NCI-H345 treated with DMSO at 0.1 percent for 48 hours (cell line): ENCODE data around the gene CAMTA1.

Experiments used
- DNase-seq: peaks from one replicate; lab custom pipeline; 2025; ENCODE audit not compliant: unreplicated experiment; lab: John Stamatoyannopoulos, UW

Gene CAMTA1

GRCh38 chr1:6969762-6970161 is 184.5 kb downstream of the CAMTA1 start:
- no peak for DNase-seq

- DNase-seq: no peak
Observed at GRCh38 chr1:6970221-6970620, 185.0 kb downstream of the CAMTA1 start.

- DNase-seq: no peak
Observed at GRCh38 chr1:6971048-6971447, 185.8 kb downstream of the CAMTA1 start.

- no peak for DNase-seq
Observed at GRCh38 chr1:6971699-6972098, 186.4 kb downstream of the CAMTA1 start.

- no peak for DNase-seq
Observed at GRCh38 chr1:6972399-6972798, 187.1 kb downstream of the CAMTA1 start.

GRCh38 chr1:6975331-6976043 is 190.2 kb downstream of the CAMTA1 start:
- DNase-seq: no peak

- DNase-seq: no peak
Observed at GRCh38 chr1:6976044-6976375, 190.8 kb downstream of the CAMTA1 start.

- DNase-seq: no peak
Observed at GRCh38 chr1:6979003-6979613, 193.9 kb downstream of the CAMTA1 start.

- DNase-seq: no peak
Observed at GRCh38 chr1:6981595-6981994, 196.3 kb downstream of the CAMTA1 start.

GRCh38 chr1:6982443-6982842 is 197.2 kb downstream of the CAMTA1 start:
- DNase-seq: no peak

- no peak for DNase-seq
Observed at GRCh38 chr1:6982860-6983259, 197.6 kb downstream of the CAMTA1 start.

GRCh38 chr1:6984536-6984935 is 199.3 kb downstream of the CAMTA1 start:
- no peak for DNase-seq

GRCh38 chr1:6984986-6985385 is 199.7 kb downstream of the CAMTA1 start:
- DNase-seq: no peak

- no peak for DNase-seq
Observed at GRCh38 chr1:6985549-6986276, 200.5 kb downstream of the CAMTA1 start.

GRCh38 chr1:6986281-6986680 is 201.0 kb downstream of the CAMTA1 start:
- no peak for DNase-seq

- DNase-seq: no peak
Observed at GRCh38 chr1:6987940-6988339, 202.7 kb downstream of the CAMTA1 start.

GRCh38 chr1:6988796-6989195 is 203.5 kb downstream of the CAMTA1 start:
- DNase-seq: no peak

GRCh38 chr1:6989212-6990159 is 204.2 kb downstream of the CAMTA1 start:
- DNase-seq: no peak

GRCh38 chr1:6991266-6991665 is 206.0 kb downstream of the CAMTA1 start:
- no peak for DNase-seq

GRCh38 chr1:6995789-6996188 is 210.5 kb downstream of the CAMTA1 start:
- DNase-seq: no peak

GRCh38 chr1:6996371-6996770 is 211.1 kb downstream of the CAMTA1 start:
- no peak for DNase-seq
